Smooth muscle cell of the brain vasculature (primary cell): ENCODE data around the gene CNTNAP2.
"Not testable (repeated sequence)": the region's sequence is repeated elsewhere in the genome, so short reads cannot be mapped to it uniquely, and the experiment has no call there.

Source experiments
- DNase-seq: peaks from one replicate; pipeline ENCODE4 v3.0.0-alpha.2; 2012; ENCODE audit warnings: low read depth, low spot score

CNTNAP2 gene

GRCh38 chr7:147563669-147564068 is 1447.1 kb downstream of the CNTNAP2 start:
- DNase-seq = no peak

- no peak for DNase-seq
These were observed 1448.3 kb downstream of the CNTNAP2 start for GRCh38 chr7:147564786-147565476.

- DNase-seq = no peak
These were observed 1450.4 kb downstream of the CNTNAP2 start for GRCh38 chr7:147567043-147567442.

- no peak for DNase-seq
These were observed 1452.7 kb downstream of the CNTNAP2 start for GRCh38 chr7:147569116-147569913.

- DNase-seq = no peak
These were observed 1453.8 kb downstream of the CNTNAP2 start for GRCh38 chr7:147570390-147570789.

- DNase-seq = no peak
These were observed 1455.0 kb downstream of the CNTNAP2 start for GRCh38 chr7:147571436-147572185.

- no peak for DNase-seq
These were observed 1461.6 kb downstream of the CNTNAP2 start for GRCh38 chr7:147578196-147578595.

GRCh38 chr7:147579148-147579547 is 1462.5 kb downstream of the CNTNAP2 start:
- no peak for DNase-seq

GRCh38 chr7:147584771-147585193 is 1468.2 kb downstream of the CNTNAP2 start:
- no peak for DNase-seq

GRCh38 chr7:147586110-147586509 is 1469.5 kb downstream of the CNTNAP2 start:
- DNase-seq = no peak

GRCh38 chr7:147586526-147586925 is 1469.9 kb downstream of the CNTNAP2 start:
- no peak for DNase-seq

- DNase-seq = no peak
These were observed 1476.9 kb downstream of the CNTNAP2 start for GRCh38 chr7:147593271-147594057.

GRCh38 chr7:147595042-147595441 is 1478.4 kb downstream of the CNTNAP2 start:
- no peak for DNase-seq

- DNase-seq = not testable (repeated sequence)
These were observed 1482.1 kb downstream of the CNTNAP2 start for GRCh38 chr7:147598687-147599086.

GRCh38 chr7:147605323-147605722 is 1488.7 kb downstream of the CNTNAP2 start:
- no peak for DNase-seq

- DNase-seq = no peak
These were observed 1490.7 kb downstream of the CNTNAP2 start for GRCh38 chr7:147607157-147607800.

GRCh38 chr7:147611431-147611830 is 1494.8 kb downstream of the CNTNAP2 start:
- no peak for DNase-seq

- DNase-seq = no peak
These were observed 1518.7 kb downstream of the CNTNAP2 start for GRCh38 chr7:147635288-147635687.

GRCh38 chr7:147636553-147636952 is 1520.0 kb downstream of the CNTNAP2 start:
- DNase-seq = no peak

- DNase-seq = no peak
These were observed 1522.0 kb downstream of the CNTNAP2 start for GRCh38 chr7:147638566-147638965.

- no peak for DNase-seq
These were observed 1522.4 kb downstream of the CNTNAP2 start for GRCh38 chr7:147639037-147639436.
